OCI-LY7 (cell line): ENCODE data around the gene GALK1. TPM values are rescaled to one million over a fixed set of nuclear protein-coding genes. Genes with fewer than 3 reads are reported as not detected.

Experiments
- BruUV-seq: library from RNA; stranded (reverse); fragments of 400-500 nt; replicated peaks from 2 replicates; lab custom pipeline; 2021; lab: Mats Ljungman, UMichigan
- CTCF ChIA-PET: fragments of 300-600 bp; sonication (Branson Sonifier 250); formaldehyde crosslinking; loops from one replicate; lab custom pipeline; 2022; ENCODE audit warnings: antibody characterized with exemption; ENCODE audit not compliant: unreplicated experiment; lab: Charles Lee
- POLR2A ChIA-PET: fragments of 300-600 bp; sonication (Branson Sonifier 250); formaldehyde crosslinking; loops from one replicate; lab custom pipeline; 2022; ENCODE audit warnings: antibody characterized with exemption; lab: Charles Lee
- DNase-seq: peaks from one replicate; pipeline ENCODE4 v3.0.0-alpha.2; 2015; ENCODE audit warnings: low spot score
- H2AFZ ChIP-seq: fragments of 200-600 bp; sonication (generic), shearing (Covaris generic); 2 replicates; pipeline ENCODE4 v1.6.1; 2014; ENCODE audit warnings: mild to moderate bottlenecking, antibody characterized with exemption, low read length, moderate library complexity
- H3K27ac ChIP-seq: fragments of 200-600 bp; sonication (generic); 2 replicates; pipeline ENCODE4 v1.5.1; 2014; ENCODE audit warnings: mixed run types, low read depth, mild to moderate bottlenecking, moderate library complexity, low read length, inconsistent platforms; ENCODE audit not compliant: poor library complexity, severe bottlenecking
- H3K36me3 ChIP-seq: fragments of 200-600 bp; sonication (generic); 2 replicates; pipeline ENCODE4 v1.6.1; 2014; ENCODE audit warnings: mild to moderate bottlenecking, antibody characterized with exemption, low read length, moderate library complexity, mixed read lengths; ENCODE audit not compliant: insufficient read depth
- H3K4me1 ChIP-seq: fragments of 200-600 bp; sonication (generic); 2 replicates; pipeline ENCODE4 v1.5.1; 2014; ENCODE audit warnings: mild to moderate bottlenecking, low read length; ENCODE audit not compliant: insufficient read depth, poor library complexity, severe bottlenecking
- H3K4me2 ChIP-seq: fragments of 200-600 bp; sonication (generic); 2 replicates; pipeline ENCODE4 v1.6.1; 2014; ENCODE audit warnings: mild to moderate bottlenecking, low read length
- H3K4me3 ChIP-seq: fragments of 200-600 bp; sonication (generic); 2 replicates; pipeline ENCODE4 v1.5.1; 2014; ENCODE audit warnings: mild to moderate bottlenecking, low read depth, low read length; ENCODE audit not compliant: poor library complexity, severe bottlenecking
- H3K79me2 ChIP-seq: fragments of 200-600 bp; sonication (generic); 2 replicates; pipeline ENCODE4 v1.6.1; 2016; ENCODE audit warnings: low read depth, mild to moderate bottlenecking, low read length, moderate library complexity, mixed read lengths; ENCODE audit not compliant: insufficient read depth
- H3K9me2 ChIP-seq: fragments of 200-600 bp; sonication (generic); 2 replicates; pipeline ENCODE4 v1.6.1; 2016; ENCODE audit warnings: mild to moderate bottlenecking, low read length, mixed read lengths; ENCODE audit not compliant: insufficient read depth
- H3K9me3 ChIP-seq: fragments of 200-600 bp; sonication (generic); 2 replicates; pipeline ENCODE4 v1.6.1; 2014; ENCODE audit warnings: mild to moderate bottlenecking, mixed run types, low read length, mixed read lengths
- H4K20me1 ChIP-seq: fragments of 200-600 bp; sonication (generic); 2 replicates; pipeline ENCODE4 v1.6.1; 2014; ENCODE audit warnings: mild to moderate bottlenecking, antibody characterized with exemption, low read length, moderate library complexity, mixed read lengths; ENCODE audit not compliant: insufficient read depth
- CTCF ChIP-seq: fragments of 200-600 bp; sonication (generic); conservative IDR thresholded peaks from 2 replicates; pipeline ENCODE4 v1.5.1; 2014; ENCODE audit warnings: mild to moderate bottlenecking, antibody characterized with exemption, low read length, moderate library complexity, mixed read lengths
- EZH2phosphoT487 ChIP-seq: fragments of 200-600 bp; sonication (generic); IDR thresholded peaks from 2 replicates; pipeline ENCODE4 v1.6.1; 2018; ENCODE audit warnings: low read depth, borderline replicate concordance, mild to moderate bottlenecking, mixed run types, antibody characterized with exemption, low read length, moderate library complexity, mixed read lengths
- intact Hi-C: fragments of 100-400 bp; cut with micrococcal nuclease; formaldehyde crosslinking; loops from one replicate; pipeline ENCODE4 v1.10.0; 2022; ENCODE audit not compliant: unreplicated experiment
- total RNA-seq, 2 experiments: library from RNA; depleted of rRNA in 1 of 2; stranded (reverse); fragments of >200 nt in 1 of 2; shearing (Covaris generic) in 1 of 2; gene quantifications; 2 replicates each; pipeline ENCODE4 v1.2.3, GENCODE V29; 2014 to 2022

GALK1 gene
- total RNA-seq, 2 experiments from 2014 or later = 74.8 to 99.4 TPM

- no peak overlapping the region for H3K27ac ChIP-seq
- H2AFZ ChIP-seq = no peak overlapping the region
- peak overlapping the region; percentile 85 for H3K4me2 ChIP-seq
- intact Hi-C loops = loop anchor here (5.0 kb wide), 1 partner anchor 491 kb away; the partner anchor contains the start of gene UBALD2
- H3K9me2 ChIP-seq = no peaks in the 10 kb centered on the region
- no peaks in the 10 kb centered on the region for H3K9me3 ChIP-seq
- H3K4me1 ChIP-seq = peaks cover 30% of the 10 kb centered on the region
- DNase-seq = no peak
- peaks cover 33% of the 10 kb centered on the region for H3K79me2 ChIP-seq
- no TSS peak for BruUV-seq
- ChIA-PET CTCF (no interaction called here), POLR2A (interaction anchor here (0.7 to 2.0 kb wide), 6 partner anchors 8 to 99 kb away, joined by 3 to 10 read pairs (median 6); partner anchors contain the start of genes GALK1, UNK and WBP2)
- H4K20me1 ChIP-seq = peaks cover 24% of the 10 kb centered on the region
- peaks cover 46% of the 10 kb centered on the region for H3K36me3 ChIP-seq
- TF ChIP-seq EZH2phosphoT487 (no peak), CTCF (no peak)
- H3K4me3 ChIP-seq = peak overlapping the region; percentile 83
Measured at GRCh38 chr17:75776386-75777295, 11.6 kb upstream of the GALK1 start.

- no peak overlapping the region for H3K27ac ChIP-seq
- intact Hi-C loops = loop anchor here (5.0 kb wide), 1 partner anchor 492 kb away; the partner anchor contains the start of gene UBALD2
- H3K9me3 ChIP-seq = no peaks in the 10 kb centered on the region
- H3K4me1 ChIP-seq = peaks cover 30% of the 10 kb centered on the region
- H3K79me2 ChIP-seq = peaks cover 33% of the 10 kb centered on the region
- no peak for DNase-seq
- no peak overlapping the region for H3K4me3 ChIP-seq
- ChIA-PET CTCF (interaction anchor here (0.6 kb wide), 1 partner anchor 51 kb away, joined by 3 read pairs; no protein-coding TSS in a partner anchor), POLR2A (interaction anchor here (2.0 to 3.2 kb wide), 2 partner anchors 9 to 11 kb away, joined by 8 to 10 read pairs; partner anchors contain the start of genes GALK1 and UNK)
- H3K36me3 ChIP-seq = peaks cover 46% of the 10 kb centered on the region
- no TSS peak for BruUV-seq
- H3K9me2 ChIP-seq = no peaks in the 10 kb centered on the region
- no peak overlapping the region for H3K4me2 ChIP-seq
- H4K20me1 ChIP-seq = peaks cover 24% of the 10 kb centered on the region
- TF ChIP-seq CTCF = no peak
- no peak for TF ChIP-seq EZH2phosphoT487
- H2AFZ ChIP-seq = no peak overlapping the region
Measured at GRCh38 chr17:75774991-75775668, 10.1 kb upstream of the GALK1 start.
